ENCODE results near the gene AKNA. TPM values are rescaled to one million over a fixed set of nuclear protein-coding genes. Genes with fewer than 3 reads are reported as not detected.

The AKNA gene
- total and polyA plus RNA-seq, 3 experiments from 2014 or later = 45.6 to 126 (median 126) TPM

GRCh38 chr9:114431003-114431402 is 43.2 kb upstream of the AKNA start:
- Mint-ChIP-seq H3K9me3 (no peaks in the 10 kb centered on the region), H3K27ac (peak overlapping the region in 2 of 8 donors; percentile 18 to 55), H3K4me3 (no peak overlapping the region), H3K36me3 (no peaks in the 10 kb centered on the region), H3K4me1 (peaks cover 3 to 5% (median 5%) of the 10 kb centered on the region in 3 donors), H3K27me3 (peaks cover 1 to 2% of the 10 kb centered on the region in 2 donors)
- Histone ChIP-seq H3K36me3 (ENCODE audit: insufficient read depth, low read length) (no peaks in the 10 kb centered on the region), H3K9me3 (ENCODE audit: low read length) (no peaks in the 10 kb centered on the region), H3K4me1 (ENCODE audit: insufficient read depth, low read length) (peaks cover 5% of the 10 kb centered on the region), H3K27ac (ENCODE audit: low read depth, low read length) (no peak overlapping the region), H3K27me3 (ENCODE audit: insufficient read depth, low read length, poor library complexity, severe bottlenecking) (no peaks in the 10 kb centered on the region), H3K4me3 (ENCODE audit: low read length) (no peak overlapping the region)
- ChIA-PET CTCF (no interaction called here), POLR2A (no interaction called here)
- DNase-seq = no peak

GRCh38 chr9:114430457-114430856 is 42.7 kb upstream of the AKNA start:
- Histone ChIP-seq H3K36me3 (ENCODE audit: insufficient read depth, low read length) (no peaks in the 10 kb centered on the region), H3K9me3 (ENCODE audit: low read length) (no peaks in the 10 kb centered on the region), H3K4me1 (ENCODE audit: insufficient read depth, low read length) (peaks cover 5% of the 10 kb centered on the region), H3K4me3 (ENCODE audit: low read length) (no peak overlapping the region), H3K27ac (ENCODE audit: low read depth, low read length) (no peak overlapping the region), H3K27me3 (ENCODE audit: insufficient read depth, low read length, poor library complexity, severe bottlenecking) (no peaks in the 10 kb centered on the region)
- H3K27me3 Mint-ChIP-seq = peaks cover 1 to 2% of the 10 kb centered on the region in 2 donors
- no peak overlapping the region for H3K4me3 Mint-ChIP-seq
- ChIA-PET POLR2A (no interaction called here), CTCF (no interaction called here)
- no peak for DNase-seq
- peaks cover 0 to 2% (median 0%) of the 10 kb centered on the region in 3 donors for H3K36me3 Mint-ChIP-seq
- peaks cover 3 to 5% (median 5%) of the 10 kb centered on the region in 3 donors for H3K4me1 Mint-ChIP-seq
- no peaks in the 10 kb centered on the region for H3K9me3 Mint-ChIP-seq
- H3K27ac Mint-ChIP-seq = no peak overlapping the region

- Histone ChIP-seq H3K9me3 (ENCODE audit: low read length) (no peaks in the 10 kb centered on the region), H3K27ac (ENCODE audit: low read depth, low read length) (no peak overlapping the region), H3K36me3 (ENCODE audit: insufficient read depth, low read length) (no peaks in the 10 kb centered on the region), H3K27me3 (ENCODE audit: insufficient read depth, low read length, poor library complexity, severe bottlenecking) (no peaks in the 10 kb centered on the region), H3K4me1 (ENCODE audit: insufficient read depth, low read length) (peaks cover 5% of the 10 kb centered on the region), H3K4me3 (ENCODE audit: low read length) (no peak overlapping the region)
- no peak for DNase-seq
- Mint-ChIP-seq H3K27ac (peak overlapping the region in 1 of 8 donors; percentile 47), H3K4me3 (no peak overlapping the region), H3K36me3 (peaks cover 0 to 4% (median 4%) of the 10 kb centered on the region in 3 donors), H3K4me1 (peaks cover 3 to 5% (median 5%) of the 10 kb centered on the region in 3 donors), H3K27me3 (peaks cover 1 to 2% of the 10 kb centered on the region in 2 donors), H3K9me3 (no peaks in the 10 kb centered on the region)
- ChIA-PET POLR2A (no interaction called here), CTCF (interaction anchor here (0.9 to 1.6 kb wide), 2 partner anchors 12 to 24 kb away, joined by 3 to 4 read pairs; no protein-coding TSS in a partner anchor)
These were observed 41.7 kb upstream of the AKNA start for GRCh38 chr9:114429488-114429887.

- peaks cover 0 to 10% (median 6%) of the 10 kb centered on the region in 3 donors for H3K36me3 Mint-ChIP-seq
- H3K36me3 ChIP-seq (ENCODE audit: insufficient read depth, low read length) = no peaks in the 10 kb centered on the region
- no peaks in the 10 kb centered on the region for H3K27me3 ChIP-seq (ENCODE audit: insufficient read depth, low read length, poor library complexity, severe bottlenecking)
- CTCF ChIA-PET = interaction anchor here (0.7 to 1.6 kb wide), 3 partner anchors 23 to 59 kb away, joined by 3 to 4 read pairs (median 3); no protein-coding TSS in a partner anchor
- POLR2A ChIA-PET = no interaction called here
- no peak overlapping the region for H3K27ac Mint-ChIP-seq
- H3K9me3 ChIP-seq (ENCODE audit: low read length) = no peaks in the 10 kb centered on the region
- peaks cover 2% of the 10 kb centered on the region for H3K4me1 ChIP-seq (ENCODE audit: insufficient read depth, low read length)
- H3K27ac ChIP-seq (ENCODE audit: low read depth, low read length) = no peak overlapping the region
- H3K4me3 Mint-ChIP-seq = no peak overlapping the region
- H3K4me3 ChIP-seq (ENCODE audit: low read length) = no peak overlapping the region
- H3K4me1 Mint-ChIP-seq = no peaks in the 10 kb centered on the region
- H3K27me3 Mint-ChIP-seq = peaks cover 1 to 2% of the 10 kb centered on the region in 2 donors
- no peaks in the 10 kb centered on the region for H3K9me3 Mint-ChIP-seq
- DNase-seq = no peak
These were observed 40.7 kb upstream of the AKNA start for GRCh38 chr9:114428466-114428865.

DNA sequence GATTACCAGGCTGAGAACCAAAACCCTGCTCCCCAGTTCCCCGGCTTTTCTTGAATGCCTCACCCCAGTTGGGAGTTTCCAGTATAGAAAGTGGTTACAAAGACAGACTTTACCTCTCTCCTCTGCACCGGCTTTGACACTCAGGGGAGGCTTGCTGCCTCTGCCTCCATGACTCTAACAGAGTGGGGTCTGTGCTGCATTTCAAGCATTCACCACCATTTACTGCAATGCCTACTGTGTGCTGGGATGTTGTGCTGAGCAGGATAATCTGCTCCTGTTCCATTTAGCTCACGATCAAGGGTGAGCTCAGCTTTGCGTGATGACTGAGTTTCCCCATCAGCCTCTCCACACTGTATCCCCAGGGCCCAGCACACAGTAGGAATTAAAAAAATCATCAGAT is 39.9 kb upstream of the AKNA start:
- POLR2A ChIA-PET = no interaction called here
- no peaks in the 10 kb centered on the region for H3K36me3 ChIP-seq (ENCODE audit: insufficient read depth, low read length)

DNA sequence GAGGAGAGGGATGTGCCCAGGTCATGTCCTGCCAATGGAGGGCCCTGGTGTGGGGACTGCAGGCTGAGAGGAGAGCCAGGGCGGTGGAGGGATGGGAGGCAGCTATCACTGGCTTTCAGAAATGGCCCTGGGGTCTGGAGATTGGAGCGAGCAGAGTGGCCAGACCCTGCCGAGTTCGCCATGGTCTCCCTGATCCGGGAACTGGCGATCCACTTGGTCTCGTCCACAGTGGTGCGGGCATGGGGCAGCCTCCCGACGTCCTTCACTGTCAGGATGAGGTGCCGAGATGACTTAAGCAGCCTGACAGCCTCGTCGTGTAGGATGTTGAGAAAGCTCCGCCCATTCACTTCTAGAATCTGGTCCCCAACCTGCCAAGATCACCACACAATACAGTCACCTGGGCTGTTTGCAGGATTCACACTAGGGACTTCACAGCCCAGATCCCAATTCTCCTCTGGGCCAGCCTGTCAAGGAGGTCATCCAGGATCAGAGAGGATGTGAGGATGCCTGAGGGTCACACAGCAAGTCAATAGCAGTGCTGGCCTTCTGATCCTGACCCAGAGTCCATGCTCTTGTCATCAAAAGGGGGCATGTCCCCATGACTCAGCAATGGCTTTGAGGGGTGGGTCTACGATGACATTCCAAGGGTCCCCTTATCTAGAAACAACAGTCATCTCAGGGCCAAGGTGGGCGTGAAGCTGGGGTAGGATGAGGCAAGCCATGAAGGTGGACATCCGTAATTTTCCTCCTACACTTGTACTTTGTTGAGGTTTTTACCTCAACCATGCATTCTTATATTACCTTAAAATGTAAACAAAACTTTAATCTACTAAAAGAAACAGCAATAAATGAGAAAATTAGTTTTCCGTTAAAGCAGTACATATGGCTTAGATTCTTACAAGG is 38.5 kb upstream of the AKNA start:
- Mint-ChIP-seq H3K27ac (peak overlapping the region in 1 of 8 donors; percentile 1), H3K27me3 (peaks cover 1 to 2% of the 10 kb centered on the region in 2 donors), H3K9me3 (no peaks in the 10 kb centered on the region), H3K4me1 (no peaks in the 10 kb centered on the region), H3K36me3 (peaks cover 0 to 15% (median 6%) of the 10 kb centered on the region in 3 donors), H3K4me3 (no peak overlapping the region)
- Histone ChIP-seq H3K4me1 (ENCODE audit: insufficient read depth, low read length) (no peaks in the 10 kb centered on the region), H3K9me3 (ENCODE audit: low read length) (no peaks in the 10 kb centered on the region), H3K36me3 (ENCODE audit: insufficient read depth, low read length) (no peaks in the 10 kb centered on the region), H3K4me3 (ENCODE audit: low read length) (no peak overlapping the region), H3K27ac (ENCODE audit: low read depth, low read length) (no peak overlapping the region), H3K27me3 (ENCODE audit: insufficient read depth, low read length, poor library complexity, severe bottlenecking) (no peaks in the 10 kb centered on the region)
- POLR2A ChIA-PET = no interaction called here
- CTCF ChIA-PET = no interaction called here
- DNase-seq = no peak

More for the DNA sequence above, 39.9 kb upstream of the AKNA start:
- Histone ChIP-seq H3K9me3 (ENCODE audit: low read length) (no peaks in the 10 kb centered on the region), H3K27me3 (ENCODE audit: insufficient read depth, low read length, poor library complexity, severe bottlenecking) (no peaks in the 10 kb centered on the region), H3K4me3 (ENCODE audit: low read length) (no peak overlapping the region), H3K4me1 (ENCODE audit: insufficient read depth, low read length) (no peaks in the 10 kb centered on the region), H3K27ac (ENCODE audit: low read depth, low read length) (no peak overlapping the region)
- H3K4me3 Mint-ChIP-seq = no peak overlapping the region
- H3K4me1 Mint-ChIP-seq = no peaks in the 10 kb centered on the region
- H3K27me3 Mint-ChIP-seq = peaks cover 1 to 2% of the 10 kb centered on the region in 2 donors
- H3K9me3 Mint-ChIP-seq = no peaks in the 10 kb centered on the region
- DNase-seq = no peak
- no peak overlapping the region for H3K27ac Mint-ChIP-seq
- CTCF ChIA-PET = interaction anchor here (0.7 to 1.6 kb wide), 3 partner anchors 22 to 60 kb away, joined by 3 to 4 read pairs (median 3); no protein-coding TSS in a partner anchor
- H3K36me3 Mint-ChIP-seq = peaks cover 0 to 12% (median 6%) of the 10 kb centered on the region in 3 donors

DNA sequence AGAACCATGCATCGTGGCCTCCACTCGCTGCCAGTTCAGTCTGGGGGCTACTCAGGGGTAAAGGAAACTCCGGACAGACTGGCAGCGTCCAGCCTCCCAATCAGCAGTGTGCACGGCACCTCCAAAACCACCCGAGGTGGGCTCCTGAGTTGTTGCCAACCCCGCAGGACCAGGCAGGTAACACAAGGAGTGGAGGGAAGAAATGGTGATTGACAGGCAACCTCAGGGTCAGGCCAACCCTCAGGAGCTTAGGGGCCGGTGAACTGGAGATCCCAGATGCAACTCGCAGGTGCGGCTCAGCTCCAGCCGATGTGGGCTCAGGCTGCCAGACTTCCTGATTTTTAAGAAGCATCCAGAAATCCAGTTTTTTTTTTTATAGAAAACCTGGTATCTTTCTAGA is 37.3 kb upstream of the AKNA start:
- no peaks in the 10 kb centered on the region for H3K9me3 Mint-ChIP-seq
- peaks cover 0 to 15% (median 6%) of the 10 kb centered on the region in 3 donors for H3K36me3 Mint-ChIP-seq
- ChIA-PET POLR2A (interaction anchor here (0.6 kb wide), 1 partner anchor 61 kb away, joined by 5 read pairs; no protein-coding TSS in a partner anchor), CTCF (no interaction called here)
- Histone ChIP-seq H3K4me1 (ENCODE audit: insufficient read depth, low read length) (no peaks in the 10 kb centered on the region), H3K27ac (ENCODE audit: low read depth, low read length) (no peak overlapping the region), H3K4me3 (ENCODE audit: low read length) (no peak overlapping the region), H3K9me3 (ENCODE audit: low read length) (no peaks in the 10 kb centered on the region), H3K36me3 (ENCODE audit: insufficient read depth, low read length) (no peaks in the 10 kb centered on the region), H3K27me3 (ENCODE audit: insufficient read depth, low read length, poor library complexity, severe bottlenecking) (no peaks in the 10 kb centered on the region)
- H3K27ac Mint-ChIP-seq = peak overlapping the region in 2 of 8 donors; percentile 29 to 90
- no peaks in the 10 kb centered on the region for H3K4me1 Mint-ChIP-seq
- no peak overlapping the region for H3K4me3 Mint-ChIP-seq
- no peak for DNase-seq
- H3K27me3 Mint-ChIP-seq = peaks cover 0 to 2% of the 10 kb centered on the region in 2 donors

- Histone ChIP-seq H3K27me3 (ENCODE audit: insufficient read depth, low read length, poor library complexity, severe bottlenecking) (no peaks in the 10 kb centered on the region), H3K27ac (ENCODE audit: low read depth, low read length) (no peak overlapping the region), H3K4me3 (ENCODE audit: low read length) (no peak overlapping the region), H3K4me1 (ENCODE audit: insufficient read depth, low read length) (no peaks in the 10 kb centered on the region), H3K9me3 (ENCODE audit: low read length) (no peaks in the 10 kb centered on the region), H3K36me3 (ENCODE audit: insufficient read depth, low read length) (no peaks in the 10 kb centered on the region)
- H3K36me3 Mint-ChIP-seq = peaks cover 0 to 16% (median 9%) of the 10 kb centered on the region in 3 donors
- no peak overlapping the region for H3K4me3 Mint-ChIP-seq
- ChIA-PET POLR2A (no interaction called here), CTCF (no interaction called here)
- H3K4me1 Mint-ChIP-seq = no peaks in the 10 kb centered on the region
- H3K27ac Mint-ChIP-seq = no peak overlapping the region
- DNase-seq = no peak
- H3K9me3 Mint-ChIP-seq = no peaks in the 10 kb centered on the region
- H3K27me3 Mint-ChIP-seq = peaks cover 0 to under 1% of the 10 kb centered on the region in 2 donors
These were observed 36.3 kb upstream of the AKNA start for GRCh38 chr9:114424126-114424525.
